Right lobe of liver (tissue), 6 donors: ENCODE results near the gene C6. TPM values are rescaled to one million over a fixed set of nuclear protein-coding genes. Genes with fewer than 3 reads are reported as not detected.

Source experiments
- ATAC-seq, 4 donors: fragments of 200-7000 bp; cut with Tn5 transposase; one replicate each; pipeline ENCODE4 v1.9.1; 2020; ENCODE audit warnings: mild to moderate bottlenecking in 4 of 4, moderate library complexity in 4 of 4
- DNase-seq, 3 donors: peaks; one replicate each; pipeline ENCODE4 v3.0.0-alpha.2; 2020
- H3K27ac ChIP-seq, 3 donors: fragments of 200-600 bp; one replicate each; pipeline ENCODE4 v1.8.0; 2022
- H3K27me3 ChIP-seq, 2 donors: fragments of 200-600 bp; one replicate each; pipeline ENCODE4 v1.8.0; 2022
- H3K36me3 ChIP-seq, 4 donors: fragments of 200-600 bp; sonication (generic) in 1 of 4; one replicate each; pipeline versions ENCODE4 v1.5.1 to v1.8.0; 2017 to 2022; ENCODE audit warnings: control low read depth in 1 of 4
- H3K4me1 ChIP-seq, 4 donors: fragments of 200-600 bp; sonication (generic) in 1 of 4; one replicate each; pipeline versions ENCODE4 v1.5.1 to v1.8.0; 2017 to 2022; ENCODE audit warnings: control low read depth in 1 of 4
- H3K4me3 ChIP-seq, 3 donors: fragments of 200-600 bp; one replicate each; pipeline ENCODE4 v1.8.0; 2022
- H3K9me3 ChIP-seq, 4 donors: fragments of 200-600 bp; sonication (generic) in 1 of 4; one replicate each; pipeline versions ENCODE4 v1.5.1 to v1.8.0; 2017 to 2022; ENCODE audit warnings: control low read depth in 1 of 4
- CTCF ChIP-seq, 4 donors: fragments of 200-600 bp in 3 of 4; fragments of 450-650 bp in 1 of 4; IDR thresholded peaks; one replicate each; pipeline versions ENCODE4 v1.5.1 to v1.8.0; 2016 to 2022; ENCODE audit warnings: antibody characterized with exemption in 4 of 4, mild to moderate bottlenecking in 2 of 4
- POLR2A ChIP-seq: fragments of 450-650 bp; IDR thresholded peaks from one replicate; pipeline ENCODE4 v1.6.1; 2017; ENCODE audit warnings: antibody characterized with exemption, mild to moderate bottlenecking
- WGBS: methylation state at CpG from one replicate; pipeline ENCODE4 v1.1.6; 2018; ENCODE audit warnings: low coverage, low lambda C conversion rate; ENCODE audit not compliant: insufficient coverage; ENCODE audit errors: missing lambda C conversion rate; 5-methylcytosine and 5-hydroxymethylcytosine counted together
- intact Hi-C, 2 donors: fragments of 100-400 bp; cut with DNase I; formaldehyde crosslinking; loops; one replicate each; pipeline versions ENCODE4 v1.11.2 to v1.14.1; 2022
- long read RNA-seq: library from polyadenylated mRNA; unstranded; transcript quantifications from one replicate; pipeline ENCODE4 v2.0.0, GENCODE V29; 2019
- total RNA-seq, 6 experiments: library from RNA; depleted of rRNA in 2 of 6; stranded (reverse); fragments of >200 nt in 2 of 6; fragmentation: NEBNext Ultra II Directional in 3 of 6; extraction: Animal tissue kit (Norgen Biotek cat#: 25700) in 3 of 6; gene quantifications; one replicate each; pipeline versions ENCODE4 v1.1.0 to v1.2.4, GENCODE V29; 2016 to 2023
- donor health status: DM: no; HTN: yes; CAD: no.
- donor health status: DM: no; HTN: no; CAD: no.
- donor health status: DM: no; HTN: no; CAD: no.
- donor health status: DM: no; HTN: yes; CAD: no.
- donor health status: DM: no; HTN: yes; CAD: no.

The C6 gene
- total RNA-seq: 100 to 1,000 TPM; 284 to 753 (median 402) TPM
- long read RNA-seq, transcript C6-202 (18 exons, 3,551 nt): major isoform, 20 of 51 reads
- long read RNA-seq, partial matches to known transcripts: 23 of 51 reads
- long read RNA-seq, other reads (novel, unspliced or antisense): 8 of 51 reads

GRCh38 chr5:41213340-41213739 lies at the start of gene C6:
Gene C6, minus strand, starts transcription at chr5:41213532. Its CDS starts 10,302 bp downstream, at chr5:41203230.
- 46% methylated on average over 1 of the region's 1 CpG for WGBS
- no peak for DNase-seq
- Histone ChIP-seq H3K36me3 (no peaks in the 10 kb centered on the region), H3K27me3 (no peaks in the 10 kb centered on the region), H3K4me1 (peaks cover 0 to 13% (median 4%) of the 10 kb centered on the region in 4 donors), H3K27ac (peak within 1 kb of the TSS; percentile 81 to 88 (median 82)), H3K4me3 (peak within 1 kb of the TSS; percentile 26 to 62 (median 58)), H3K9me3 (no peaks in the 10 kb centered on the region)
- peak in 1 of 4 donors; percentile 5 for TF ChIP-seq CTCF (IDR thresholded peaks at IDR 0.05)
- TF ChIP-seq POLR2A: peak; percentile 34
- peak; percentile 94 to 97 (median 95) for ATAC-seq
- intact Hi-C loops: no loop called here

- no peak for DNase-seq
- 91% methylated on average over 4 of the region's 4 CpGs for WGBS
- no peaks in the 10 kb centered on the region for H3K36me3 ChIP-seq
Measured at GRCh38 chr5:41256400-41256799, 43.1 kb upstream of the C6 start.

GRCh38 chr5:41253109-41253508 lies 39.8 kb upstream of the C6 start:
- no peak overlapping the region for H3K27ac ChIP-seq
- no peaks in the 10 kb centered on the region for H3K27me3 ChIP-seq
- TF ChIP-seq CTCF (IDR thresholded peaks at IDR 0.05): no peak
- no peak for TF ChIP-seq POLR2A
- no peak overlapping the region for H3K4me3 ChIP-seq
- DNase-seq: no peak
- no peaks in the 10 kb centered on the region for H3K4me1 ChIP-seq
- ATAC-seq: no peak
- intact Hi-C loops: no loop called here
- no peaks in the 10 kb centered on the region for H3K9me3 ChIP-seq
- no peaks in the 10 kb centered on the region for H3K36me3 ChIP-seq

More at GRCh38 chr5:41256400-41256799, 43.1 kb upstream of the C6 start:
- Histone ChIP-seq H3K4me3 (no peak overlapping the region), H3K27me3 (no peaks in the 10 kb centered on the region), H3K27ac (no peak overlapping the region), H3K9me3 (no peaks in the 10 kb centered on the region), H3K4me1 (no peaks in the 10 kb centered on the region)
- intact Hi-C loops: no loop called here
- no peak for ATAC-seq
- TF ChIP-seq POLR2A: no peak
- TF ChIP-seq CTCF (IDR thresholded peaks at IDR 0.05): no peak

GRCh38 chr5:41252036-41252435 lies 38.7 kb upstream of the C6 start:
- no peak for ATAC-seq
- Histone ChIP-seq H3K27ac (no peak overlapping the region), H3K4me1 (no peaks in the 10 kb centered on the region), H3K27me3 (no peaks in the 10 kb centered on the region), H3K36me3 (no peaks in the 10 kb centered on the region), H3K4me3 (no peak overlapping the region), H3K9me3 (no peaks in the 10 kb centered on the region)
- DNase-seq: no peak
- intact Hi-C loops: no loop called here
- TF ChIP-seq CTCF (IDR thresholded peaks at IDR 0.05): no peak
- no peak for TF ChIP-seq POLR2A
